SK-N-MC (cell line): ENCODE results near the gene F11R.

Experiments
- EZH2 ChIP-seq: fragments of 200-600 bp; sonication (generic); IDR thresholded peaks from one replicate; pipeline ENCODE4 v1.6.1; 2017; ENCODE audit warnings: antibody characterized with exemption
- POLR2AphosphoS5 ChIP-seq: IDR thresholded peaks from 2 replicates; pipeline ENCODE4 v1.6.1; 2012; ENCODE audit warnings: mild to moderate bottlenecking, low read depth, low read length, borderline replicate concordance

GRCh38 chr1:160953030-160953429 lies 67.9 kb downstream of the F11R start:
- TF ChIP-seq EZH2 (no peak), POLR2AphosphoS5 (no peak)
